NCI-H1417 treated with DMSO at 0.1 percent for 48 hours (cell line): ENCODE results near the gene NUP93.

Experiments used
- DNase-seq: peaks from one replicate; lab custom pipeline; 2025; lab: John Stamatoyannopoulos, UW

NUP93 gene

DNA sequence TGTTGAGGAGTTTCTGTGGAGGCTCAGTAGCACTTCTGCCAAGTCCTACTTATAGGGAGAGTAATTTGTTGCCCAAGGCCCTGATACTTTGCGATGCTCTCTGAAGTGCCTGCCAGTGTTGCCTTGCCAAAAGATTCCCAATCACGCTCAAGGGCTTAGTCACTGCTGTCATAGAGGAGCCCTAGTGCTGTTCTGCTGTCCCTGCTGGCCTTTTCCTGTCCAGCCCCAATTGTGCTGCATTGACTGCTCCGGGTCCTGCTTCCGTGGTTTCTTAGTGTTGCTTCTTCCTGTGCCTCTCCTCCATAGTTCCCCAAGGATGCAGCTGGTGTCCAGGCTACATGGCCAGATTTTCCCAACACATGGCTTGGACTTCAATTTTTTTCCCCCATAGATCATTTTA lies 13.9 kb downstream of the NUP93 start:
- no peak for DNase-seq

DNA sequence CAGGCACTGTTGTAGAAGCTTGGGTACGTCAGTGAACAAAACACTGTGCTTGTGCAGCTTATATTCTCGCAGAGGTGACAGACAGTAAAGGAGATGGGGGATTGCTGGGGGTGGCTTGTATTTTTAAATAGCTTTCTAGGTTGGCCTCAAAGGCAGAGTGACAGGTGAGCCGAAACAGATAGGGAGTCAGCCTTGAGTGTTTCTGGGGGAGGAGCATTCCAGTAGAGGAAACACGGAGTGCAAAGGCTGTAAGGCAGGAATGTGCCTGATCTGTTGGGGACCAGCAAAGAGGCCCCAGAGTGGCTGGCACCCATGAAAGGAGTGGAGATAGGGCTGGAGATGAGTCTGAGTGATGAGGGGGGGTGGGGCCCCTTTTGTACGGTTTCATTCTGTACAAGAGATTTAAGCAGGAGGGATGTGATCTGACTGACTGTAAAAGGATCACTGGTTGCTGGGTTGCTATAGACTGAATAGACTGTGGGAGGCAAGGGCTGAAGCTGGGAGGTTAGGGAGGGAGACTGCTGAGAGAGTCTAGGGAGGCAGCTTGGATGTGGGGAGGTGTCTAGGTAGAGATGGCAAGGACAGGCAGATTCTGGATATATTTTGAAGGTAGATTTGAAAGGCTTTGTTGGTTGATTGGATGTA lies 15.2 kb downstream of the NUP93 start:
- DNase-seq = no peak

DNA sequence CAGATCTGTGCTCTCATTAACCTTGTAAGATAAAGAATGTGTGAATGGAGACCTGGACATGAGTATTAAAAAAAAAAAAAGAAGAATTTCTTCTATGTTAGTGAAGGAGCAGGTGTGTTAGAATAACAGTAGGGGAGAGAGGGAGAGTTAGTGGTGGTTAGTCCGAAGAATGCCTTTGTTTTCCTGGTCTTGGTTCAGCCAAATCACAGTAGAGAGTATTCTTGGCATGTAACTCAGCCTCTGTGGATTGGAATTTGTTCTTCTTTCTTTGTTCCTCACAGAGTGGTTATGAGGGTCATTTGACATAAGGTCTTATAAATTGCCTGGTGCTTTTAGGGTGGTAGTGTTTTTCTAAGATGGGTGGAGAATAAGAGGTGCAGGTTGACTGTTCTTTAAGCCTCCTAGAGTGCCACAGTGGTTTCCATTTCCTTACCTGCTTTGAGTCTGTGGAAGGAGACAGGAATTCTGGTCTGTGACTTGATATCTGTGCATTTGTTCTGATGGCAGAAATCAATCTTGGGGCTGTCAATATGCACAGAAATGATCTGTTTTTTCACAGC lies 17.6 kb downstream of the NUP93 start:
- no peak for DNase-seq

DNA sequence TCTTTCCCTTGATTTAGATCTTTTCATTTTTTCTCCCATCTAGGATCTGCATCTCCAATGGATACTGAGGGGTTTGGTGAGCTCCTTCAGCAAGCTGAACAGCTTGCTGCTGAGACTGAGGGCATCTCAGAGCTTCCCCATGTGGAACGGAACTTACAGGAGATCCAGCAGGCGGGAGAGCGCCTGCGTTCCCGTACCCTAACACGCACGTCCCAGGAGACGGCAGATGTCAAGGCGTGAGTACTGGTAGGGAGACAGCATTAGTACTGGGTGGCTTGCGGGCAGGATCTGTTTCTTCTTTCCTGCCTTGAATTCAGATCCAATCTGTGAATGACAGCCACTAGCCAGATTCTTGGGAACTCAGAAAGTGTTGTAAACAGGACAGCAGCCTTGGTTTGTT lies 18.3 kb downstream of the NUP93 start:
- DNase-seq = no peak

DNA sequence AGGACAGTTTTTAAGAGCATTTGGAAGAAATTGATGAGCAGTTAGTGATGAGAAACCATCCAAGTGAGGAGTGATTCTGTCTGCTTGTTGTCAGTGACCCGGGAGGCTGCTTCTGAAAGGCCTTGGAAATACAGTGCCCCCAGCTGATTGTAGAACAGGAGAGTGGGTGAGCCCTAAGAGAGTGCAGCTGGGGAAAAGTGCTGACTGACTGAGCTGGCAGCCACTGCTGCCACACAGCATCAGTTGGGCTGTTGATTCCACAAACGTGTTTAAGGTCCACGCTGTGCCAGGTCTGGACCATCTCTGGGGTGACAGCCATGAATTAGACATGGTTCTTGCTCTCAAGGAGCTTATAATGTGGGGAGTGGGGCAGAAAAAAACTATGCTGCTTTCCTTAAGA lies 18.9 kb downstream of the NUP93 start:
- no peak for DNase-seq

DNA sequence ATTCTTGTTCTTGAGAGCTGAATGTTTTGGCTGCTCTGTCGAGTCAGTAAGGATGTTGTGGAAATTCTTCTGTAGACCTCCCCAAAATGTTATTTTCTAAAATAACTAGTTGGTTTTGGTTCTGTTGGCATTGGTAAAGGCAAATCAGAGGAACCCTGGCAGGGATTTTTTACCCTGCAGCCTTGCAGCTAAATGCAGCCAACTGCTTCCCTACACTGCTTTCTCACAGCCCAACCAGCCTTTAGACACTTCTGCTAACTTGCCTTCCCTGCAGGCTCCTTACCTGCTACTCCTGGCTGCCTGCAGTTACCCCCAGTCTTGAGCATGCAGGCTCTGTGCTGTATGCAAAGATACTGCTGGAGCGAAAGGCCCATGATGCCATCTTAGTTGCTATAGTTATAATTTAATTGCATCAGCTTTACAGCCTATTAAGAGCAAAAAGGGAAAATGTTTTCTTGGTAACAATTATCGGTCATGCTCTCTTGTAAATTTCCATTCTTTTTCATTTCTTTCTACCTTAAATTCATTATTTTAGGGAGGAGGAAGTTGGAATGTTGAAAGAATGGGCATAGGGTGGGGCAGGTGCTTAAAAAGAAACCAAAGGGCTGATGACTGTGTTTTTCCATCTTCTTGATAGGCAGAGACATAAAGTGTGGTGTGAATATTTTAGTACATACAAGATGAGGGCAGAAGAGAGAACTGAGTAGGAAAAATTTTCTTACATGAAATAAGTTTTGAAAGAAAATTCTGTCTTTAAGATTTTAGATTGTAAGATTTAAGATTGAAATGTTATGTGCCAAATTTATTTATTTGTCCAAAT lies 20.0 kb downstream of the NUP93 start:
- no peak for DNase-seq

DNA sequence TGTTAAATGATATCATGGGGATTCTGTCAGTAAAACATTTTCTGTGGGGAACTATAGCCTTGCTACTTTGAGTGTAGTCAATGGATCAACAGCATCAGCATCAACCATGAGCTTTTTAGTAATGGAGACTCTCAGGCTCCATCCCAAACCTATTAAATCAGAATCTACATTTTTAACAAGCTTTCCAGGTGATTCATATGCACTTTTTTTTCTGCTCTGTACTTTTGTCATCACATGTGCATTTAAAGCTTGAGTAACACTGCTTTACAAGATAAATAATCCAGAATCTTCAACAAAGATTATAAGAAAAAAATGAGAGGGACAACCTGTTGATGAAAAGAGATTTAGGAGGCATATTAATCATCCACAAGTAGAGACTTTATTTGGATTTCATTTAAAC lies 23.5 kb downstream of the NUP93 start:
- DNase-seq = no peak

DNA sequence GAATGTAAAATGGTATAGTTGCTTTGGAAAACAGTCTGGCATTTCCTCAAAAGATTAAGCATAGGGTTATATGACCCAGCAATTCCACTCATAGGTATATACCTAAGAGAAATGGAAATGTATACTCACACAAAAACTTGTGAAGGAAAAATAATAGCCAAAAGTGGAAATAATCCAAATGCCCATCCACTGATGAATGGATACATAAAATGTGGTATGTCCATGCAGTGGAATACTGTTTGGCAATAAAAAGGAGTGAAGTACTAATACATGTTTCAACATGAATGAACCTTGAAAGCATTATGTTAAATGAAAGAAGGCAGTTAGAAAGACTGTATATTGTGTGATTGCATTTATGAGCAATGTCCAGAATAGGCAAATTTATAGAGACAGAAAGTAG lies 25.1 kb downstream of the NUP93 start:
- no peak for DNase-seq

DNA sequence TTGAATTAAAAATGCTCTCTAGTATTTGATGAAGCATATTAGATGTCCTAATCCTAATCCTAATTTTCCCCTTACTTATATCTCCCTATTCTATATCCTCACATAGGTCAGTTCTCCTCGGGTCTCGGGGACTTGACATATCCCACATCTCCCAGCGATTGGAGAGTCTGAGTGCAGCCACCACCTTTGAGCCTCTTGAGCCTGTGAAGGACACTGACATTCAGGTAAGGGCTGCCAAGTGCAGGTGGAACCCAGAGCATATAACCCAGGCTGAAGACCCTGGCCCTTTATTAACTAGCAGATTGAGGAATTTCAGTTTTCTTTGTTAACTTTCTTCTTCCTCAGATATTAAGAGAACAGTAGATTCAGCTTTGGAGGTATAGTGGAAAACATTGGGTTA lies 28.5 kb downstream of the NUP93 start:
- DNase-seq = no peak

DNA sequence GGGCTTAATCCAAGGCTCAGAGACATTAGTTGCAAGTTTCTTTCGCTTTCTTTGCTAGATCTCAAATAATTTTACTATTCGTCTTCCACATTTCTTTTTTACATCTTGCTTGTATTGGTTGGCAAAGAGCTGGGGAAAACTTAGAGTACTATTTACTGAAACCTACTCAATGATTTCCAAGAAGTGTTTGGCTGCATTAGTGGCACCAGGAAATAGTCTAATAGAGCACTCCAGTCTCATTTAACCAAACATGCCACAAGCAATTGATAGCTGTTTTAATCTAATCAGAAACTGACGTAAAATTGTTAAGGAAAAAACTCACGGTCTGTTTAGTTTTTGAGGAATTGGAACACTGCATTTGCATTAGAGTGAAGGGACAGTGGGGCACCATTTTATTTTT lies 29.0 kb downstream of the NUP93 start:
- DNase-seq = no peak

DNA sequence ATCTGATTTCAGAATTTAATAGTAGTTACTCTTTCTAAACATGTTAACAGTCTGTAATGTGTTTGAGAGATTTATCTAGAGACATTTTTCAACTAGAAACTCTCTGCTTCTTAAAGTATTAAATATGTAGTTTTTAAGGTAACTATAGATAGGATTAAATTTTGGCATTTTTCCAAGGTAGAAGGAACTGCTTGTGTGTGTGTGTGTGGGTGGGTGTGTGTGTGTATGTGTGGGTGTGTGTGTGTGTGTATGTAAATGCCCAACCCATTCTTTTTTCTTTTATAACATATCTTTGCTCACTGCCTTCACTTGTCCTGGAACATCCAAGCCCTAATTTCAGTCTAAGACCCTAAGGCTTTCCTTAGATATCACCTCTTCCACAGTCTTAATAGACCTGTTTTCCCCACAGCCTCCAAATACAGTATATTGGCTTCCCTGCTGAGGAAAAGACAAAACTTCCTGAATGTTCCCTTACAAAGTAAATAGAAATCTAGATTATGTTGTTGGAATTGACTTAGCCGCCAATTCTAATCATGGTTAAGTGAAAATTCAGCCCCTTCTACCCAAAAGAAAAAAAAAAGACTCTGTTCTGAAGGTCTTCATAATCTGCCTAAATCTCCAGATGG lies 33.5 kb downstream of the NUP93 start:
- DNase-seq = no peak

DNA sequence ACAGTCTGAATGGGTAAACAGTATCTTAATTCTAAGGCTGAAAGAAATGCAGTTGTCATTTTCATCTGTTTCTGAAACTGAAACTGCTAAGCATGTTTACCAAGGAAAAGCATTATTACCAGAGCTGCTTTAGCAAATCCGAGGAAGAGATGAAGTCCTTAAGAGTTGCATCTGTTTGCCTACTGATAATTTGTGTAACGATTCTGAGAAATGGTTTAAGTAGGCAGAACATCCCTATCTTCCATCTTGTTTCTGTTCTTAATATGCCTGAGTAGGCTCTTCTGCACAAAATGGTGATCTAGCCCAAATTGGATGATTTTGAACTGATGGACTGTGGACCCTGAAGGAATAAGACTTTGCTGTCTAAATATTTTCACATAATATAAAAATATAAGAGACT lies 34.9 kb downstream of the NUP93 start:
- no peak for DNase-seq

DNA sequence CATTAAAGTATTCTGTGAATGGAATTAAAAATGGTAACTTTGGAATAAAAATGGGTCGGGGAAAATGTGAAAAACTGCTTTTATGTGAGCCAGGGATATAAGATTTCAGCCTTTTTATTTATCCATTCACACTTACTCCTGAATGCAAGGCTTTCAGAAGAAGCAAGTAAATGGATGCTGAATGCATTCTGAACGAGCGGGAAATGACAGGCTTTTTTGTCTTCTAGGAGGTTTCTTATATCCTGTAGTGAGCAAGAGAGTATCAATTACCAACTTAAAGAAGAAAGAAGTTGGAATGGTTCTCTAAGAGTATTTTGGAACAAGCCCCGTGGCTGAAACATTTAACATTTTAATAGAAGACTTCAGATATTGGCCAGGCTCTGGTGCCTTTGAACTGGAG lies 36.0 kb downstream of the NUP93 start:
- DNase-seq = no peak

DNA sequence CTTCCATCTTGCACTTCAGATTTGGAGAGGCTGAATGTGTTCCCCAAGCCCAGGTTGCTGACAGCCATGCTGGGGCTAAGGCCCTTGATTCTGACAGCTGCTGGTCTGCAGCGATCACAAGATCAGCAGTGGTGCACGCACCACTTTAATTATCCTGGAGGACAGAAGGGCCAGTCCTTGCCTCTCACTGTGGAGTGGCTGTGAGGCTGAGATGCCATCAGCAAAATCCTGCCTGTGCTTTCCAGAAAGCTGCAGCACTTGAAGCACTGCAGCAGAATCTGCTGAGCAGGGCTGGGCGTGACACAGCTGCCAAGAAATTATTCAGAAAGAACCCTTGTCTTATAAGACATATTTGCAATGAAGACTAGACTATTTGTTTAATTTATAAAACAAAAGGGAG lies 37.1 kb downstream of the NUP93 start:
- DNase-seq = no peak

DNA sequence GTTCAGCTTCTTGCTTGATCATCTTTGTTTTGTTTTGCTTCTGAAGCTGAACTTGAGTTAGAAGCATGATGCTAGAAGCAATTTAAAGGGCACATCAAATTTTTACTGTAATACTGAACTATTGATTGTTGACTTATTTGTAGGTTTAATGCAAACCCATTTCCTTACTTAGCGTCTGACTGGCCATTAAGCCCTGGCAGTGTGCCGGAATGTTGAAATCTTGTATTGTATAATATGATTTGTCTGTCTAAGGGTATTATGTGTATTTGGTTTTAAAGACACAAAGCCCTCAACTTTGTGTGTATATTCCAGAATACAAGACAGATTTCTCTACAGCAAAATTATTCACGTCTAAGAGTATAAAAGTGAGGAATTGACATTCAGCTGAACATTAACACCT lies 39.7 kb downstream of the NUP93 start:
- no peak for DNase-seq

DNA sequence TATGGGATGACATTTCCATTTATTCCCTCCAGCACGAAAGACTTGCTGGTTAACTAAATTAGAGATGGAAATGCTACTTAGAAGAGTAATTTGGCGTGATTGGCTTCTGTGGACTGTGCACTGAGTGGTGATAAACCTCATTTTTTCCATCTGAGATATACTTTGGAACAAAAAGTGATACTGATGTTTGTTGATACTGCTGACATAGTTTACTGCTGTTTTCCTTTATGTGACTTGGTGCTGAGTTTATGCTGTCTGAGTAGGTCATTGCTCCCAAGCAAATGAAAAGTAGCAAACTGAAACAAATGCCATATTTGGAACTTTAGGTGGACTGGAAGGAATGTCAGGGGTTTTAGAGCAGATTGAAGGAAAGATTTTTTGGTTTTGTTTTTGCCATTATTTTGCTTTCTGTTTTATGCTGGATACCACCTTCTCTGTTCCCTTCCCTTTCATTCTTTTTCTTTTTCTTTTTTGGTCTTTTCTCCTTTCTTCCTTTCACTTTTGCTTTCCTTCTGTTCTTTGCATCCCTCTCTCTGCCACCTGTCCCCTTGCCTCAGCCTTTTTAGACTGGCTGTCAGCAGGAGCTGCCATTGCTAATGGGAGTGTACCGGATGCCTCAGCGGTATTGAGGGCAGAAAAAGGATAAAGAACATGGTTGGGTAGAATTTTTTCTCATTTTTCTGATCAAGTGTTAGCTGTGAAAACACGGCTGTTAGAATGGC lies 41.8 kb downstream of the NUP93 start:
- DNase-seq = no peak

DNA sequence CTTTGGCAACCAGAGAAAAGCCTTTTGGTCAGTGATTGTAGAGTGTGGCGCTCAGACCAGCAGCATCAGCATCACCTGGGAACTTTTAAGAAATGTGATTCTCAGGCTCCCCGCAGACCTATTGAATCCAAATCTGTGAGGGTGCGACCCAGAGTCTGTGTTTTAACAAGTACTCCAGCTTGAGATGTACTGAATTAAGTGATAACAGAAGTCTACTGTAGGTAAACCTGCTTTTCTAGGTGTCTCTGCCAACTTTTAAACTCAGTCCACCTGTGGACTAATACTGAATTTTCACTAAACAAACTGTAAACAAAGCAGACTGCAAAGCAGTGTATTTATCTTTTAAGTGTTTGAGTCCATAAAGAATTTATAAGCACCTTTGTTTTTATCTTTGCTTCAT lies 43.6 kb downstream of the NUP93 start:
- DNase-seq = no peak

DNA sequence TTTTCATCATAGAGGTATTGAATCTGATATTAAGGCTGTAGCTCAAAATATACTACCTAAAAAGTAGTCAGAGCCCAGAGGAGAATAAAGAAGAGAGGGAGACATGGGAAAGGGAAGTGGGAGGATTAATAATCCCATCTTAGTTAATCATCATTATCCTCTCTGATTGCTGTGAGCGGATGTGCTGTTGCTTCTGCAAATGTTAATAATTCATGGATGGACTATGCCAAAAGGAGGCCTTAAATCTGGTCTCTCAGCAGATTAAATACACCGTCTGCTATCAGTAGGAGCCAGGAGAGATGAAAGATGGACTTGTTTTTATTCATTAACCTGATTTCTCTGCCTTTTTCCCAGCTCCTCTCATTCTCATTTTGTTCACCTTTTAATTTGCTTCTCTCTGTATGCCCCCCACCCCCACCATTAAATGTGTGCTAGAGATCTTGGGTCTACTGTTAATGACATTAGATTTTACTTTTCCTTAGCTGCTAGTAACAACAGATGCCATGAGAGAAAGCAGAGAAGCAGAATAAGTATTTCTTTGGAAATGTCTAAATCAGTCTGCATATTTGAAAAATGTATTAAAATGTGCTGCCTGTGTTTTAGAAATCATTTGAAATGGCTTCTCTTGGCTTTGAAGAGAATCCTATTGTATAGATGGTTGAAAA lies 44.2 kb downstream of the NUP93 start:
- no peak for DNase-seq

DNA sequence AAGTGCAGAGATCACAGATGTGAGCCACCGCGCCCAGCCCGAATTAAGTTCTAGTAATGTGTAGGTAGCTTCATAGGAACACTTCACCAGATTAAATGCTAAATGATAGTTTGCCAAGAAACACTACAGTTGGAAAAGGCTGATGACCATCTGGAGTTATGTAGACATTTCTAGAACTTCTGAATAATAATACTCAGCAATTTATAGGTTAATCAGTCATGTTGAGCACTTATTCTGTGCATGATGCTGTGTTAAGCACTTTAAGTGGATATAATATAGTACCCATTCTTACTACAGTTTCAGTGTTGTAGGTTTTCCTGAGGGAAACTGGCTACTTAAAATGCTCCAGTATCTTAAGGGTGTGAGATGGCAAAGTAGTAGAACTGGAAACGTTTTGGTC lies 45.2 kb downstream of the NUP93 start:
- DNase-seq = no peak

DNA sequence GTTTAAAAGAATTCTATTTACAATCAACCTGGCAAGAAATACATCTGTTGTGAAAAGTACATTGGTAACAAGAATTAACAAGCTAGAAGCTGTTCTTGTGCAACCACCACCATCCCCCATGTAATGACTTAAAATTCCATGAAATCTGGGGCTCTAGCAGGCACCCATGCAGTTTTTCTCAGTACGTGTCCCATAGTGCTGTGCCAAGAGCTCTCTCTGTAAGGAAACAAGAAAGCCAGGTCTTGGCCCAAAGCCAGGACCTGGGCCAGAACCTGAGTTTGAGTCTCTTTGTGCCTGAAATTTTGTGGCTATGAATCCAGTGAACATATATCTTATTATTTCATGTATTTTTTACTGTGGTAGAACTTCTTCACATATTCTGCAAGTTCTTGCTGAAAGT lies 46.6 kb downstream of the NUP93 start:
- DNase-seq = no peak

DNA sequence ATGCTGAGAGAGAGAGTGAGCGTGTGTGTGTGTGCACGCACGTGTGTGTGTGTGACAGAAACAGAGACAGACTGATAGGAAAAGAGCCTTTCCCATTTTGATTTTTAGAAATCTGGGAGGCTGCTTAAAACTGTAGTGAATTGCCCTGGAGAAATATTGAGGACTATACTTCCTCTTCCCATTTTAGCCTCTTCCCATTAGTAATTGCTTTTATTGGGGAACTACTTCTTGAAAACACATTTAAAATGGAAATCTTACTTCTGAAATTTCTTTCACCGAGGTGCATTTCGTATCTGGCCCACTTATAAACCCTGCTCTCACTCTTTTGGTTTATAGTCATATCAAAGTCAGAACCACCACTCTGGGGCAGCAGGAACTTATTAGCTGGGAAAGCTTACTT lies 47.1 kb downstream of the NUP93 start:
- DNase-seq = no peak

DNA sequence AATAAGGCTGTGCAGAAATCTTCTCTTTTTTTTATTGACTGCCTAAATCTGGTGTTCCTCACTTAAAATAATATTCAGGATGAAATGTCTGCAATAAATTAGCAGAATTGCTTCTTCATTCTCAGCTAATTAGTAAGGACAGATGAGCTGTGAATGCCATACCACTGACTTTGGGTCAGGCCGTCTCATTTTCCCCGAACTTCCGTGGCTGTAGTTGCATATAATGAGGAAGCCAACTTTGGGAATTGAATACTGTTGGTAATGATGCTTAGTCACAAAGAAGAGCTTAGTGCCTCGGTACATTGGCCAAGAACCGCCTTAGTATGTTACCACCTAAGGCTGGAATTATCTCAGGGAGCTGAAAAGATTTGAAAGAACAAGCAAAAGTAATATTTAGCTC lies 47.6 kb downstream of the NUP93 start:
- no peak for DNase-seq
